IPS-NIHi11 (cell line): ENCODE data around the gene MARS2.
"Not testable (repeated sequence)": the region's sequence is repeated elsewhere in the genome, so short reads cannot be mapped to it uniquely, and the experiment has no call there.

ENCODE experiments used
- DNase-seq: peaks from one replicate; pipeline ENCODE4 v3.0.0; 2012; ENCODE audit warnings: mixed read lengths, low spot score

MARS2 gene

DNA sequence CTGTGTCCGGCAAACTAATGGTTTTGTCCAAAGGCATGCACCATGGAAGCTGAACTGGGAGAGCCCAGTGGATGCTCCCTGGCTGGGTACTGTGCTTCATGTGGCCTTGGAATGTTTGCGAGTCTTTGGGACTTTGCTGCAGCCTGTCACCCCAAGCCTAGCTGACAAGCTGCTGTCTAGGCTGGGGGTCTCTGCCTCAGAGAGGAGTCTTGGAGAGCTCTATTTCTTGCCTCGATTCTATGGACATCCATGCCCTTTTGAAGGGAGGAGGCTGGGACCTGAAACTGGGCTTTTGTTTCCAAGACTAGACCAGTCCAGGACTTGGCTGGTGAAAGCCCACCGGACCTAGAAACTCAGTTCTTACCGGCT lies 1.7 kb downstream of the MARS2 start:
- no peak for DNase-seq

DNA sequence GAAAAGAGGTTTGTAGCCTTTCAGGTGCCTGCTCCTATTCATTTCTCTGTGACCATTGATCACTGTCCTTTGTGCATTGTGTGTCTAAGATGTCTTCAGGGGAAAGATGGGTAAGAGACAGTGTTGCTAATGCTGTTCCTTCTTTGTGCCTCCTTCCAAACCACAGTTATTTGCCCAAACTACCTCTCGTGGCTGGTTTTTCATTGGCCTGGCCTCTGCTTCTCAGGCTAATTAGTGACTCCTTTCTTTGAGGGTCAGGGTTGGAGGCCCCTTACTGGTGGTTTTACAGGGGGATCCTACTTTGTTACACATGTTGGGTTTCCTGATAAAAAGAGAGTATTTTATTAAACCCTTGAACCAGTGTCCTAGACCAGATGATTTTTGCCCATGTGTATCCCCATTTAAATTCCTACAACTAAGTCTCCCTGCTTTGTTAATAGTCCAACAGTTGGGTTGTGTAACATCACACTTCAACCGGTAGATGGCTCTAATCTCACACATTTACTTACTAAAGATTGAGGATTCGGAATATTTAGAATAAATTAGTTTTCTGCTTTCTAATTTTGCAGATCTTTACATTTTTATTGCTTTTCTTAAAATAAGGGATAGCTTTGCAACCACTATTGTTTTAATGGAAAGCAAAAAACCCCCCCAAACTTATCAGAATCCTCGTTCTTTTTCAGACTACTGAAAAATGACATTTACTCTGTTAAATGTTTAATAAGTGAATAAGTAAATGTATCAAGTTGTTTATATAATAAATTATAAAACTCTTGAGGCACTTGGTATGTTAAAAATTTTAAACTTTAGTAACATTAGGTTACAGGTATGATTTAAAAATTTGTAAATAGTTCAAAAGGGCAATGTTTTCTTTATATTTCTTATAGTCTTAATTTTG lies 2.4 kb downstream of the MARS2 start:
- peak; percentile 28 for DNase-seq

DNA sequence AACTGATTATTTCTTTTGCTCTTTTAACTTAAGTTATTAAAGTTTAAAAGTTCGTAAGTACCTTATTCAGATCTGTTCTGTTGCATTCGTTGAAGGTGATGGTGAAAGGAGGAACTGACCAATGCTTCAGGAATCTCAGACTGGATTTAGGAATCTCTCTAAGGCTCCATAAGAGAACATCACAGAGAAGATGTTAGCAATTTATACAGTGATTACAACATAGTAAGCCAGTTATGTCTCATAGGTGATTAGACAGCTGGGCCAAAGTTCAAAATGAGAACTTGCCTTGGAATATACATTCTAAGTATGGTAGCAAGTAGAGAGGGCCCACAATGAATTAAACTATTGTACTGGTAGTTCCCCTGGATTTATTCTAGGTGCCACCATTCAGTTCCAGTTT lies 3.2 kb downstream of the MARS2 start:
- DNase-seq, result no peak

DNA sequence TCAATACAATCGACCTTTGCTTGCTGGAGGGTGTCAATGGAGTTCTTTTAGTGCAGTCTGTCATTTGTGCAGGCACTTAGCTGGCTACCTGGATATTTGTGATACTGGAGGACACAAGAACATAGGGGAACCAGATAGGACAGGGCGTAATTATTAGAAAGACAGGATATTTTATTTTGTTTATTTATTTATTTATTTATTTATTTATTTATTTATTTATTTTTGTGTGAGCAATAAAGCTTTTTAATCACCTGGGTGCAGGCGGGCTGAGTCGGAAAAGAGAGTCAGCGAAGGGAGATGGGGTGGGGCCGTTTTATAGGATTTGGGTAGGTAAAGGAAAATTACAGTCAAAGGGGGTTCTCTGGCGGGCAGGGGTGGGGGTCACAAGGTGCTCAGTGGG lies 4.0 kb downstream of the MARS2 start:
- DNase-seq, result not testable (repeated sequence)

DNA sequence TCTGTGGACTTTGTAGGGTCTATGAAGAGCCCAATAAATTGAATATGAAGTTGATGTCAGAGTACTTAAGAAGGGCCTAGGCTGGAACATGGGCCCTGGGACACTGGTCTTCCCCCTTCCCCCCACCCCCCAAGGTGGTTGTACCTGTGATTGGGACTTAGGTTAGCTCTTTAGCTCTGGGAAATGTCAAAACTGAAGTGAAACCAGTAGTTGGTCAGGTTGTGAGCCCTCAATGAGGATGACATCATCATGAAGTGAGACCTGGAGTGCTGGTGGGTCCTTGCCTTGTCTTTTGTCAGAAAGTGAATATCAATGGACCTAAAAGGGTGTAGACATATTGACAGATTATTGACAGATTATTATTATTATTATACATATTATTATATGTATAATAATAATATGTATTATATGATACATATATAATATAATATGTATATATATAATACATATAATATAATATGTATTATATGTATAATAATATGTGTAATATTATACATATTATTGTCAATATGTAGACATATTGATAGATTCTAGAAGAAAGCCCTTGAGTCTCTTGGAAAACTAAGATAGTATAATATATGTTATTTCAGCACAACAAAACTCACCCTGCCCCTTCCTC lies 5.4 kb downstream of the MARS2 start:
- DNase-seq, result no peak

DNA sequence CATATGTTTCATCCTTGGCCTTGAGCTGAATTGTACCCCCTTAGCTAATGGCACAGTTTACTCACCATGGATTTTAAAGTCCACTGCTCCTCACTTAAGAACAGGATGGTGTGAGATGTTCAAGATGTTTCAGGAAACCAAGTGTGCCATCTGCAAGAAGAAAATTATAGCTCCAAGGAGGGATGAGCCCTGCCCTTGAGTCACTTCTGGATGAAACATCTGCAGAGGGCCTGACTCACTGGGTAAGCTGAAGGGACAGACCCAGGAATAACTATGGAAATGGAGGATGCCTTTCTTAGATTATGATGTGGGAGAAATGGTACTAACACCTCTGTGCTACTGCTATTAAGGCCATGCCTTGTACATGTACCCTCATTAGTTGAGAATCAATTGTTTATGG lies 6.4 kb downstream of the MARS2 start:
- DNase-seq, result no peak

DNA sequence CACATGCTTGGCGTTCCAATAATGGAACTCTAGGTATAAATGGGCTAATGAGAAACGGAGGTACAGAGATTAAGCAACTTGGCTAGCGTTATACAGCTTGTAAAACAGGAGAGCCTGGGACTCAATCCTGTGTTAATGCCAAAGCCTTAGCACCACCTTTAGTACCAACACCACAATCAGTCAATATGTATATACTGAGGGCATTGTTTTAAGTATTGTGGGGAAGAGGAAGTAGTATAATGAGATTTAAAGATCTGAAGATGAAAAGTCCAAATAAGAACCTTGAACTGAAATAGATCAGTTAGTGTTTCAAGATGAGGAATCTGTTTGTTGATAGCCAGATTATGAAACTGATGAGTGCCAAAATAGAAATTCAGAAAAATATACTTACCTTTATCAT lies 8.1 kb downstream of the MARS2 start:
- no peak for DNase-seq

DNA sequence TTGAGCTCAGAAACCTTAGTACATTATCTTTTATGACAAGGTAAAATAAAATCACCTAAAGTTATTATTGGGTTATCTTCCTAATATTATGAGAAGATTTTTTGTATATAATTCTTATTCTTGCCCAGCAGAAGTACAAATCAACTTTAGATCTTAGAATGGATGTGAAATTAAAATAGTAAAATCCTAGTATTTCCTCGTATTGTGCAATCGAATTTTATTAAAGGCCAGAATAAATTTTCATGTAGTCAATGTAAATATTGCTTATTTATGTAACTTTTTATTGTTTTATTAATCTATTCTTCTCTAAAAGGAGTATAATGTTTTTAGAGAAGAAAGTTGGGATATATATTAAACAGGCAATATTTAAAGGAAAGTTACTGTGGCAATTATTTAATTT lies 12.7 kb downstream of the MARS2 start:
- no peak for DNase-seq

DNA sequence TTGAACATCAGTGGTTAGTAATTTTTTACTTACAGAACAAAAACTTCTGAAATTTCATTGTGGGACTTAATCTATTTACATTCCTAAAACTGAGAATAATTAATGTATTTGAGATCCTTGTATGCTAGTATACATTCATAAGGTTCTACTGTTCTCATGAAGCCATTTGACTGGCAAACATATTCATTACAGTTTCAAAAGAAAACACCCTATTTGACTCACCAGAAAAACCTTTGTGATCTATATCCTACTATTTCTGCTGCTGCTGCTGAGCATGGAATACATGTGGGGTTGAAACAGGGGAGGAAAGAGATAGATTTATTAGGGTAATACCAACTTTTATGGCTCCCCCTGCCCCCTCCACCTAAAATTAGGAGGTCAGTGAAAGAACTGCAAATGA lies 21.8 kb downstream of the MARS2 start:
- DNase-seq, result no peak

DNA sequence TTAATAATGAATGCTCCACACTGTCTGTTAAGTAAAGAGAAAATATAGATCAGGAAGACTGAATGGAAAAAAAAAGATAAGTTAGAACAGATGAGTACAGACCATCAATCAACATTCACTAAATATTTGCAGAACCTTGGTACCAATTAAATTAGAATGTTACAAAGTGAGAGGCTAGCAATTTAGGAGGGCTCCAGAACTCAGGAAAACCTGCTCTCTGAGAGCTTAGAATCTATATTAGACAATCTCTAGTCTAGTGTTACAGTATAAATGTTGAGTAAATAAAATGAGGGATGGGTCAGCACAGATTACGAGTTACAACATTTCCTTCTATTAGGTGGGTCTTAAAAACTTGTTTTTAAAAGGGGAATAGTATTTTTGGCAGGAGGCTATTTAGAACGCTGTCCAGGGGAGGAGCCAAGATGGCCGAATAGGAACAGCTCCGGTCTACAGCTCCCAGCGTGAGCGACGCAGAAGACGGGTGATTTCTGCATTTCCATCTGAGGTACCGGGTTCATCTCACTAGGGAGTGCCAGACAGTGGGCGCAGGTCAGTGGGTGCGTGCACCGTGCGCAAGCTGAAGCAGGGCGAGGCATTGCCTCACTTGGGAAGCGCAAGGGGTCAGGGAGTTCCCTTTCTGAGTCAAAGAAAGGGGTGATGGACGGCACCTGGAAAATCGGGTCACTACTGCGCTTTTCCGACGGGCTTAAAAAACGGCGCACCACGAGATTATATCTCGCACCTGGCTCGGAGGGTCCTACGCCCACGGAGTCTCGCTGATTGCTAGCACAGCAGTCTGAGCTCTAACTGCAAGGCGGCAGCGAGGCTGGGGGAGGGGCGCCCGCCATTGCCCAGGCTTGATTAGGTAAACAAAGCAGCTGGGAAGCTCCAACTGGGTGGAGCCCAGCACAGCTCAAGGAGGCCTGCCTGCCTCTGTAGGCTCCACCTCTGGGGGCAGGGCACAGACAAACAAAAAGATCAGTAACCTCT lies 23.7 kb downstream of the MARS2 start:
- DNase-seq, result not testable (repeated sequence)

DNA sequence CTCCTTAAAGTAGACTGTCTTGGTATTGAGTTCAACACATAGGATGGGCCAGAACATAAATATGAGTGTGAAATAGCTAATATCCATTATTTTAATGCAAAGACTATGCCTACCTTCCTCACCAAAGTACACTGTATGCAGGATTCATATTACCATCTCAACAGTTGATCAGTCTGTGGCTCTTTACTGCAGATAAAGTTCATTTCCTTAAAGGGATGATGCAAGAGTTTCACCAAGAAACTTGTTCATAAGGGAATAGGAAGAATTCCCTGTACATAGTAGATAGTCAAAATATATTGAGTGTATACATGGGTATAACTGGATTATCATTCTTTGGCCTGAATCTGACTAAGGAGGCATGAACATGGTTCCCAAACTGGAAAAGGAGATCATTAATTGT lies 35.0 kb downstream of the MARS2 start:
- DNase-seq, result no peak
